HepG2 (cell line): Measurements from ENCODE around the gene KAZN. TPM values are rescaled to one million over a fixed set of nuclear protein-coding genes. Genes with fewer than 3 reads are reported as not detected.

ENCODE experiments used
- ATAD3A ChIP-seq: sonication (generic); formaldehyde crosslinking; IDR thresholded peaks from 2 replicates; pipeline ENCODE4 v1.4.0; 2020; ENCODE audit warnings: missing genetic modification reagents
- CEBPG ChIP-seq: IDR thresholded peaks from 2 replicates; pipeline ENCODE4 v1.6.1; 2016
- TARDBP ChIP-seq: sonication (generic); formaldehyde crosslinking; IDR thresholded peaks from 2 replicates; pipeline ENCODE4 v1.8.0; 2022; ENCODE audit warnings: mild to moderate bottlenecking, missing genetic modification reagents
- ZBTB7B ChIP-seq: sonication (generic); formaldehyde crosslinking; IDR thresholded peaks from 2 replicates; pipeline ENCODE4 v1.4.0; 2020; ENCODE audit warnings: missing genetic modification reagents
- ZNF101 ChIP-seq: sonication (generic); formaldehyde crosslinking; IDR thresholded peaks from 2 replicates; pipeline ENCODE4 v1.4.0; 2020; ENCODE audit warnings: mild to moderate bottlenecking, low read depth, missing genetic modification reagents, borderline replicate concordance
- ZNF337 ChIP-seq: sonication (generic); formaldehyde crosslinking; IDR thresholded peaks from 2 replicates; pipeline ENCODE4 v1.5.1; 2020; ENCODE audit warnings: missing genetic modification reagents, low read depth, mild to moderate bottlenecking, borderline replicate concordance
- ZNF343 ChIP-seq: sonication (generic); formaldehyde crosslinking; IDR thresholded peaks from 2 replicates; pipeline ENCODE4 v1.4.0; 2020; ENCODE audit warnings: mild to moderate bottlenecking, missing genetic modification reagents
- ZNF567 ChIP-seq: sonication (generic); formaldehyde crosslinking; IDR thresholded peaks from 2 replicates; pipeline ENCODE4 v1.8.1; 2023; ENCODE audit warnings: mild to moderate bottlenecking, missing genetic modification reagents, borderline replicate concordance
- ZNF660 ChIP-seq: sonication (generic); formaldehyde crosslinking; IDR thresholded peaks from 2 replicates; pipeline ENCODE4 v1.5.1; 2020; ENCODE audit warnings: mild to moderate bottlenecking, low read depth, missing genetic modification reagents, borderline replicate concordance
- ZNF761 ChIP-seq: sonication (generic); formaldehyde crosslinking; conservative IDR thresholded peaks from 2 replicates; pipeline ENCODE4 v1.4.0; 2020; ENCODE audit warnings: mild to moderate bottlenecking, missing genetic modification reagents
- polyA plus RNA-seq, 8 experiments: library from polyadenylated mRNA; depleted of rRNA in 3 of 8; stranded (reverse) in 7 of 8; unstranded in 1 of 8; fragments of >200 nt; fragmentation: Illumina TruSeq in 4 of 8; extraction: Trizol in 4 of 8; gene quantifications; 2 replicates each; pipeline versions ENCODE4 v1.2.1 to v1.2.3, GENCODE V29; 2011 to 2016; ENCODE audit warnings: low read depth in 4 of 8, missing spikeins in 1 of 8, mixed read lengths in 1 of 8; ENCODE audit not compliant: insufficient read depth in 1 of 8
- total RNA-seq, 5 experiments: library from RNA; depleted of rRNA; stranded (reverse); fragments of >200 nt; fragmentation: Illumina TruSeq; extraction: Trizol; gene quantifications; 2 replicates each; pipeline ENCODE4 v1.2.3, GENCODE V29; 2016; ENCODE audit warnings: low read depth in 1 of 5
- TF ChIP-seq, protein P1 (sequence below): sonication (generic); formaldehyde crosslinking; IDR thresholded peaks from 2 replicates; pipeline ENCODE4 v1.5.0; 2020; ENCODE audit warnings: missing genetic modification reagents
- TF ChIP-seq, protein P2 (sequence below): sonication (generic); formaldehyde crosslinking; IDR thresholded peaks from 2 replicates; pipeline ENCODE4 v1.5.1; 2020; ENCODE audit warnings: missing genetic modification reagents, mild to moderate bottlenecking, borderline replicate concordance
- TF ChIP-seq, protein P3 (sequence below): sonication (generic); formaldehyde crosslinking; IDR thresholded peaks from 2 replicates; pipeline ENCODE4 v1.5.1; 2020; ENCODE audit warnings: missing genetic modification reagents, mild to moderate bottlenecking, borderline replicate concordance
- TF ChIP-seq, protein P4 (sequence below): sonication (generic); formaldehyde crosslinking; IDR thresholded peaks from 2 replicates; pipeline ENCODE4 v1.4.0; 2020; ENCODE audit warnings: missing genetic modification reagents, mild to moderate bottlenecking, borderline replicate concordance
- TF ChIP-seq, protein P5 (sequence below): sonication (generic); formaldehyde crosslinking; IDR thresholded peaks from 2 replicates; pipeline ENCODE4 v1.5.0; 2020; ENCODE audit warnings: mild to moderate bottlenecking, low read depth, missing genetic modification reagents, borderline replicate concordance
- TF ChIP-seq, protein P6 (sequence below): sonication (generic); formaldehyde crosslinking; IDR thresholded peaks from 2 replicates; pipeline ENCODE4 v1.4.0; 2020; ENCODE audit warnings: missing genetic modification reagents

KAZN gene
- total and polyA plus RNA-seq, 2 of the 13 experiments (the other 11 are each of a cell fraction or from before 2014, with no cell fraction given) = 10.4 to 13.5 TPM

DNA sequence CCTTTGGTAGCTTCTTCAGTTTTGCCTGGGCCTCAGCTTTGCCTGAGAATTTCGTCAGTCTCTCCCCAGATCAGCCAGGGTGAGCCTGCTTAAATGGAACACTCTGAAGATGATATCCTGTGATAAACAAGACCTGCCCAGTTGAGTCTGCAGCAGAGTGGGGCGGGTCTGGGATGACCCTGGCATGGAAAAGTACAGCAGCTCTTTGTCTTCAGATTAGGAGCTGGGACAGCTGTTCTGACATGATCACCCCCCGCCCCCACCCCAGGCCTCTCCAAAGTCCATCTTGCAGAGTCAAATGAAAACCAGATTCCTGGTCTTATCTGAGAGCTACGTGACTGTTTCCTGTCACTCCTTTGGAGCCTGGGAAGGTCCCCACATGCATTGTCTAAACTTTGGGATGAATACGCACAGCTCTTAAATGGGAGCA is 552.9 kb downstream of the KAZN start (continued):
- TF ChIP-seq ZNF660 (CRISPR knock-in tag) (no peak), ZNF761 (no peak), ZNF101 (CRISPR knock-in tag) (no peak), ZNF343 (CRISPR knock-in tag) (no peak), ZNF567 (no peak; the same call in 1 of the 2 replicates), ATAD3A (CRISPR knock-in tag) (no peak), TARDBP (peak; percentile 78; the same call in 1 of the 2 replicates), ZBTB7B (CRISPR knock-in tag) (0 out of 2 replicates have a peak, but pooled peaks have one; percentile 35), CEBPG (CRISPR knock-in tag) (peak; percentile 64), ZNF337 (CRISPR knock-in tag) (no peak)
- TF ChIP-seq, protein P1, sequence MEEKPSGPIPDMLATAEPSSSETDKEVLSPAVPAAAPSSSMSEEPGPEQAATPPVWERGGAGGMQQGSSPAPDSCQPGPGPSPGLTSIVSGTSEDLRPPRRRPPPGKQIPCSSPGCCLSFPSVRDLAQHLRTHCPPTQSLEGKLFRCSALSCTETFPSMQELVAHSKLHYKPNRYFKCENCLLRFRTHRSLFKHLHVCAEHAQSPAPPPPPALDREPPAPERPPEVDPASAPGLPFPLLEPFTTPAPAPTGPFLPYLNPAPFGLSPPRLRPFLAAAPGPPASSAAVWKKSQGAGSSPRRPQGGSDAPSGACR = 0 out of 2 replicates have a peak, but pooled peaks have one; percentile 28
- TF ChIP-seq, protein P2, sequence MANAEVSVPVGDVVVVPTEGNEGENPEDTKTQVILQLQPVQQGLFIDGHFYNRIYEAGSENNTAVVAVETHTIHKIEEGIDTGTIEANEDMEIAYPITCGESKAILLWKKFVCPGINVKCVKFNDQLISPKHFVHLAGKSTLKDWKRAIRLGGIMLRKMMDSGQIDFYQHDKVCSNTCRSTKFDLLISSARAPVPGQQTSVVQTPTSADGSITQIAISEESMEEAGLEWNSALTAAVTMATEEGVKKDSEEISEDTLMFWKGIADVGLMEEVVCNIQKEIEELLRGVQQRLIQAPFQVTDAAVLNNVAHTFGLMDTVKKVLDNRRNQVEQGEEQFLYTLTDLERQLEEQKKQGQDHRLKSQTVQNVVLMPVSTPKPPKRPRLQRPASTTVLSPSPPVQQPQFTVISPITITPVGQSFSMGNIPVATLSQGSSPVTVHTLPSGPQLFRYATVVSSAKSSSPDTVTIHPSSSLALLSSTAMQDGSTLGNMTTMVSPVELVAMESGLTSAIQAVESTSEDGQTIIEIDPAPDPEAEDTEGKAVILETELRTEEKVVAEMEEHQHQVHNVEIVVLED (CRISPR knock-in tag) = no peak
- TF ChIP-seq, protein P3, sequence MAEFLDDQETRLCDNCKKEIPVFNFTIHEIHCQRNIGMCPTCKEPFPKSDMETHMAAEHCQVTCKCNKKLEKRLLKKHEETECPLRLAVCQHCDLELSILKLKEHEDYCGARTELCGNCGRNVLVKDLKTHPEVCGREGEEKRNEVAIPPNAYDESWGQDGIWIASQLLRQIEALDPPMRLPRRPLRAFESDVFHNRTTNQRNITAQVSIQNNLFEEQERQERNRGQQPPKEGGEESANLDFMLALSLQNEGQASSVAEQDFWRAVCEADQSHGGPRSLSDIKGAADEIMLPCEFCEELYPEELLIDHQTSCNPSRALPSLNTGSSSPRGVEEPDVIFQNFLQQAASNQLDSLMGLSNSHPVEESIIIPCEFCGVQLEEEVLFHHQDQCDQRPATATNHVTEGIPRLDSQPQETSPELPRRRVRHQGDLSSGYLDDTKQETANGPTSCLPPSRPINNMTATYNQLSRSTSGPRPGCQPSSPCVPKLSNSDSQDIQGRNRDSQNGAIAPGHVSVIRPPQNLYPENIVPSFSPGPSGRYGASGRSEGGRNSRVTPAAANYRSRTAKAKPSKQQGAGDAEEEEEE (CRISPR knock-in tag) = no peak
- TF ChIP-seq, protein P4, sequence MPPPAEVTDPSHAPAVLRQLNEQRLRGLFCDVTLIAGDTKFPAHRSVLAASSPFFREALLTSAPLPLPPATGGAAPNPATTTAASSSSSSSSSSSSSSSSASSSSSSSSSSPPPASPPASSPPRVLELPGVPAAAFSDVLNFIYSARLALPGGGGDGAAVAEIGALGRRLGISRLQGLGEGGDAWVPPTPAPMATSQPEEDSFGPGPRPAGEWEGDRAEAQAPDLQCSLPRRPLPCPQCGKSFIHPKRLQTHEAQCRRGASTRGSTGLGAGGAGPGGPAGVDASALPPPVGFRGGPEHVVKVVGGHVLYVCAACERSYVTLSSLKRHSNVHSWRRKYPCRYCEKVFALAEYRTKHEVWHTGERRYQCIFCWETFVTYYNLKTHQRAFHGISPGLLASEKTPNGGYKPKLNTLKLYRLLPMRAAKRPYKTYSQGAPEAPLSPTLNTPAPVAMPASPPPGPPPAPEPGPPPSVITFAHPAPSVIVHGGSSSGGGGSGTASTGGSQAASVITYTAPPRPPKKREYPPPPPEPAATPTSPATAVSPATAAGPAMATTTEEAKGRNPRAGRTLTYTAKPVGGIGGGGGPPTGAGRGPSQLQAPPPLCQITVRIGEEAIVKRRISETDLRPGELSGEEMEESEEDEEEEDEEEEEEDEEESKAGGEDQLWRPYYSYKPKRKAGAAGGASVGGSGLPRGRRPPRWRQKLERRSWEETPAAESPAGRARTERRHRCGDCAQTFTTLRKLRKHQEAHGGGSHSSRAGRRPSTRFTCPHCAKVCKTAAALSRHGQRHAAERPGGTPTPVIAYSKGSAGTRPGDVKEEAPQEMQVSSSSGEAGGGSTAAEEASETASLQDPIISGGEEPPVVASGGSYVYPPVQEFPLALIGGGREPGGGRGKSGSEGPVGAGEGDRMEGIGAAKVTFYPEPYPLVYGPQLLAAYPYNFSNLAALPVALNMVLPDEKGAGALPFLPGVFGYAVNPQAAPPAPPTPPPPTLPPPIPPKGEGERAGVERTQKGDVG (CRISPR knock-in tag) = no peak
- TF ChIP-seq, protein P5, sequence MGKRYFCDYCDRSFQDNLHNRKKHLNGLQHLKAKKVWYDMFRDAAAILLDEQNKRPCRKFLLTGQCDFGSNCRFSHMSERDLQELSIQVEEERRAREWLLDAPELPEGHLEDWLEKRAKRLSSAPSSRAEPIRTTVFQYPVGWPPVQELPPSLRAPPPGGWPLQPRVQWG (CRISPR knock-in tag) = no peak
- TF ChIP-seq, protein P6, sequence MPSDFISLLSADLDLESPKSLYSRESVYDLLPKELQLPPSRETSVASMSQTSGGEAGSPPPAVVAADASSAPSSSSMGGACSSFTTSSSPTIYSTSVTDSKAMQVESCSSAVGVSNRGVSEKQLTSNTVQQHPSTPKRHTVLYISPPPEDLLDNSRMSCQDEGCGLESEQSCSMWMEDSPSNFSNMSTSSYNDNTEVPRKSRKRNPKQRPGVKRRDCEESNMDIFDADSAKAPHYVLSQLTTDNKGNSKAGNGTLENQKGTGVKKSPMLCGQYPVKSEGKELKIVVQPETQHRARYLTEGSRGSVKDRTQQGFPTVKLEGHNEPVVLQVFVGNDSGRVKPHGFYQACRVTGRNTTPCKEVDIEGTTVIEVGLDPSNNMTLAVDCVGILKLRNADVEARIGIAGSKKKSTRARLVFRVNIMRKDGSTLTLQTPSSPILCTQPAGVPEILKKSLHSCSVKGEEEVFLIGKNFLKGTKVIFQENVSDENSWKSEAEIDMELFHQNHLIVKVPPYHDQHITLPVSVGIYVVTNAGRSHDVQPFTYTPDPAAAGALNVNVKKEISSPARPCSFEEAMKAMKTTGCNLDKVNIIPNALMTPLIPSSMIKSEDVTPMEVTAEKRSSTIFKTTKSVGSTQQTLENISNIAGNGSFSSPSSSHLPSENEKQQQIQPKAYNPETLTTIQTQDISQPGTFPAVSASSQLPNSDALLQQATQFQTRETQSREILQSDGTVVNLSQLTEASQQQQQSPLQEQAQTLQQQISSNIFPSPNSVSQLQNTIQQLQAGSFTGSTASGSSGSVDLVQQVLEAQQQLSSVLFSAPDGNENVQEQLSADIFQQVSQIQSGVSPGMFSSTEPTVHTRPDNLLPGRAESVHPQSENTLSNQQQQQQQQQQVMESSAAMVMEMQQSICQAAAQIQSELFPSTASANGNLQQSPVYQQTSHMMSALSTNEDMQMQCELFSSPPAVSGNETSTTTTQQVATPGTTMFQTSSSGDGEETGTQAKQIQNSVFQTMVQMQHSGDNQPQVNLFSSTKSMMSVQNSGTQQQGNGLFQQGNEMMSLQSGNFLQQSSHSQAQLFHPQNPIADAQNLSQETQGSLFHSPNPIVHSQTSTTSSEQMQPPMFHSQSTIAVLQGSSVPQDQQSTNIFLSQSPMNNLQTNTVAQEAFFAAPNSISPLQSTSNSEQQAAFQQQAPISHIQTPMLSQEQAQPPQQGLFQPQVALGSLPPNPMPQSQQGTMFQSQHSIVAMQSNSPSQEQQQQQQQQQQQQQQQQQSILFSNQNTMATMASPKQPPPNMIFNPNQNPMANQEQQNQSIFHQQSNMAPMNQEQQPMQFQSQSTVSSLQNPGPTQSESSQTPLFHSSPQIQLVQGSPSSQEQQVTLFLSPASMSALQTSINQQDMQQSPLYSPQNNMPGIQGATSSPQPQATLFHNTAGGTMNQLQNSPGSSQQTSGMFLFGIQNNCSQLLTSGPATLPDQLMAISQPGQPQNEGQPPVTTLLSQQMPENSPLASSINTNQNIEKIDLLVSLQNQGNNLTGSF (CRISPR knock-in tag) = no peak
